Epithelial cell of proximal tubule (primary cell): ENCODE results near the gene MAGI2. TPM values are rescaled to one million over a fixed set of nuclear protein-coding genes. Genes with fewer than 3 reads are reported as not detected.

Experiments used
- DNase-seq: peaks from one replicate; pipeline ENCODE4 v3.0.0-alpha.2; 2011; ENCODE audit warnings: low read depth
- H3K4me3 ChIP-seq: 2 replicates; pipeline ENCODE4 v1.5.1; 2011; ENCODE audit warnings: low read depth, mild to moderate bottlenecking, low read length
- CTCF ChIP-seq: conservative IDR thresholded peaks from 2 replicates; pipeline ENCODE4 v1.5.1; 2012; ENCODE audit warnings: low read depth, mild to moderate bottlenecking, low read length
- total RNA-seq: library from RNA; depleted of rRNA; stranded (reverse); fragments of >200 nt; gene quantifications from 2 replicates; pipeline ENCODE4 v1.2.3, GENCODE V29; 2015

MAGI2 gene
- total RNA-seq, 1 donor from 2014 or later: 0.92 TPM

GRCh38 chr7:79478386-79478785 is 24.9 kb upstream of the MAGI2 start:
- TF ChIP-seq CTCF: no peak
- no peak for DNase-seq
- no peak overlapping the region for H3K4me3 ChIP-seq

GRCh38 chr7:79475455-79475854 is 22.0 kb upstream of the MAGI2 start:
- no peak for TF ChIP-seq CTCF
- no peak overlapping the region for H3K4me3 ChIP-seq
- DNase-seq: no peak

- no peak for TF ChIP-seq CTCF
Observed at GRCh38 chr7:79471699-79472098, 18.2 kb upstream of the MAGI2 start.

GRCh38 chr7:79471283-79471682 is 17.8 kb upstream of the MAGI2 start:
- TF ChIP-seq CTCF: no peak
- no peak for DNase-seq
- no peak overlapping the region for H3K4me3 ChIP-seq

More at GRCh38 chr7:79471699-79472098, 18.2 kb upstream of the MAGI2 start:
- no peak for DNase-seq
- no peak overlapping the region for H3K4me3 ChIP-seq

GRCh38 chr7:79465551-79465950 is 12.1 kb upstream of the MAGI2 start:
- H3K4me3 ChIP-seq: no peak overlapping the region
- no peak for TF ChIP-seq CTCF
- DNase-seq: no peak

GRCh38 chr7:79464051-79464450 is 10.6 kb upstream of the MAGI2 start:
- TF ChIP-seq CTCF: no peak
- no peak for DNase-seq
- no peak overlapping the region for H3K4me3 ChIP-seq

- no peak for DNase-seq
- TF ChIP-seq CTCF: no peak
- H3K4me3 ChIP-seq: no peak overlapping the region
Observed at GRCh38 chr7:79462390-79462789, 8.9 kb upstream of the MAGI2 start.
